CD4-positive, alpha-beta T cell treated with Interleukin-10 for 1 hour (primary cell): Measurements from ENCODE around the gene FRMPD4.

Source experiments
- DNase-seq: peaks from one replicate; pipeline ENCODE4 v3.0.0-alpha.2; 2020

FRMPD4 gene

DNA sequence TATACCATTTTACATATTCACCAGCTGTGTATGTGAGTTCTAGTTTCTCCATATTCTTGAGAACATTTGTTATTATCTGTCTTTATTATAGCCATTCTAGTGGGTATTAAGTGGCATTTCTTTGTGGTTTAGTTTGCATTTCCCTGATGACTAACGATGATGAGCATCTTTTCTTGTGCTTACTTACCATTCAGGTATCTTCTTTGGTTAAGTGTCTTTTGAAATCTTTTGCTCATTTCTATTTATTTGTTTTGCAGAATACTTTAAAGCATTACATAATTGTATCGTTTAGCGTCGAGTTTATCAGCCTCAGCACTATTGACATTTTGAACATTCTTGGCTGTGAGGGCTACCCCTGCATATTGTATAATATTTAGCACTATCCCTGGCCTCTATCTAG lies 85.4 kb downstream of the FRMPD4 start:
- DNase-seq: no peak

DNA sequence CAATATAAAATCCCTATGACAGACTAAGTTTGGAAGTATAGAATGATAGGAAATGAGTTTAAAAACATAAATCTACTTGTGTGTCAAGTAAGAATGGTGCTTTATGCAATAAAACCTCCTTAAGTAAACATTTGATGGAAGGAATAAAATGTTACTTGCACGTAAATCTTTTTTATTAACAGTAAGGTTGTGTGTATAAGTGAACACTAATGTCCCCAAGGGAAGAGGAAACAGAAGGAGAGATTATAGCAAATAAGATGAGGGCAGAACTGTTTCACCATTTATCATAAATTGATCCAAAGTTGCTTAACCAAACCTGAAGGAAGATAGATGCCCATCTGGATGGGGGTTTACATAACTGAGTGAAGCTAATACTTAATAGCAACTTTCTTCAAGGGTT lies 86.8 kb downstream of the FRMPD4 start:
- no peak for DNase-seq

DNA sequence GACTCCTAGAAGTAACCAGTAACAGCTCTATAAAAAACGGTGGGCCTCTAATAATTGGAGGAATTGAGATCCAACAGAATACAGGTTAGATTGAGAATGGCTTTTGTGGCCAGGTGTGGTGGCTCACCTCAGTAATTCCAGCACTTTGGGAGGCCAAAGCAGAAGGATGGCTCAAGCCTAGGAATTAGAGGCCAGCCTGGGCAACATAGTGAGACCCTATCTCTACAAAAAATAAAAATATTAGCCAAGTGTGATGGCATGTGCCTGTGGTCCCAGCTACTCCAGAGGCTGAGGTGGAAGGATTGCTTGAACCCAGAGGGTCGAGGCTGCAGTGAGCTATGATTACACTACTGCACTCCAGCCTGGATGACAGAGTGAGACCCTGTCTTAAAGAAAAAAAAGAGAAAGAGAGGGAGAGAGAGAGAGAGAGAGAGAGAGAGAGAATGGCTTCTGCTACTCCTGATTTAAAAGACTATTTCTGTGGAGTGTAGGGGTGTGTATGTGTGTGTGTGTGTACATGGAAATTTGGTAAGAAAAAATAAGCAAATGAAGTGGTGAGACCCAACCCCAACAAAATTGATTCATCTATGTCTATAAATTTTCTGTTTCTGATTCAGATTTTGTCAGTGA lies 89.3 kb downstream of the FRMPD4 start:
- DNase-seq: no peak

DNA sequence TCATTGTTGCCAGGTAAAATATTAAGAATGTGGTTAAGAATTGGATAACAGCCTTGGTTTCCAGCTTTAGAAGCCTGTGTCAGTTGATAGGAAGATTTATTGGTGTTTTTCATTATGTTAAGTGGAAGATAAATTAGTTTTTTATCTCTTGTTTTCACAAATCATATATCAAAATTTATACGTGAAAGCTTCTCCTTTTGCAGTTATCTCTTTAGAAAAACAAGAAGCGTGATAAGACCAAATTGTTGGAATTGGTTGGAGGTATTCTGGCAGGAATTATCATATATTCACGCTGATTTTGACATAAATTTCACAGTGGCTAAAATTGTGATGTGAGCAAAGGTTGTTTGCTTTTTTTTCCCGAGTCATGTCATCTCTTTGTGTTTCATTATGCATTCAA lies 90.6 kb downstream of the FRMPD4 start:
- no peak for DNase-seq

DNA sequence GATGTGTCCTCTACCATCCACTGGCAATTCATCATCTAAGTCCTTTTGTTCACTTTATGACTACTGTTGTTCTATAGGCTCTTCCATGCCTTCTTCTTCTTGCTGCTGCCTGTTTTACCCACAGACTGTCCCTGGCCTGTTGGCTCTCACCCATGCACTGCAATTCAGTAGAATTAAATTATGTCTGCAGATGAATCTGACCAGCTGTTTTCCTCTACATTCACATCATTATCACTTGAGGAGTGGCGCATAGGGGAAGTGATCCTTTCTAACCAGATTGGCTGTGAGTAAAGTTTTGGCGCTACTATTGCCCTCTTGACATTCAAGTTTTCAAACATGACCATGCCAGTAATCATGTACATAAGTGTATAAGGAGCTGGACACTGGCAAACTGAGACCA lies 91.7 kb downstream of the FRMPD4 start:
- no peak for DNase-seq

DNA sequence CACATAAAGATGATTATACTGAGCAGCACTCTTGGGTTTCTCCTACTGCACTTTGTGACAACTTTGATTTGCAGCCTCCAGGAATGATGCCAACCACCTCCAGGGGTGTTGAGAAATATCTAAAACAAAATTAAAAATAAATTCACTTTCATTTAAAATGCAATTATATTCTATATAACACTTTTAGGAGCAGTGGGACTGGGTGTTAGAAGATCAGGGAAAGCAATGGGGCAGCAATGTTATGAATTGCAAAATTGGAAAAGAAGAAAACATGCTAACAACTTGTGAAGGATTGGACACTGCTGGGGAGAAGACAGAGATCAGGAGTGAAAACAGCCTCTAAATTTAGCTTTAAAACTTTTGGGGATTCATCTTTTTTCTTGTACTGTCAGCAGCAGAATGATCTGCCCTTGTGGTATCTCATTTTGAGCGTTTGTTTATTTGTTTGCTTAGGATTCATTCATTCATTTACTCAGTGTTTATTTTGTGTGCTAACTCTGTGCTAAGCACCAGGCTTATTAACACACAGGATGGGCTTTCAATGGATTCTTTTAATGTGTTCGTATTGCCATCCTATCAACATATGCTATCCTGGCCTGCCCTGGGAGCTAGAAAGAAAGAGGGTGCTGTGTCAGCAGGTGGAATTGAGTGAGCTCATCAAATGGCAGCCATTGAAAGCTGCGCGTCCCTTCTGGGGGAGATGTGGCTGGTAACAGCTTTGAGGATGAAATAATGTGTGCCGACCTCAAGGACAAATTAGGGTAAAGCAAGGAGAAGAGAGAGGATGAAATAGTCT lies 96.5 kb downstream of the FRMPD4 start:
- DNase-seq: no peak

DNA sequence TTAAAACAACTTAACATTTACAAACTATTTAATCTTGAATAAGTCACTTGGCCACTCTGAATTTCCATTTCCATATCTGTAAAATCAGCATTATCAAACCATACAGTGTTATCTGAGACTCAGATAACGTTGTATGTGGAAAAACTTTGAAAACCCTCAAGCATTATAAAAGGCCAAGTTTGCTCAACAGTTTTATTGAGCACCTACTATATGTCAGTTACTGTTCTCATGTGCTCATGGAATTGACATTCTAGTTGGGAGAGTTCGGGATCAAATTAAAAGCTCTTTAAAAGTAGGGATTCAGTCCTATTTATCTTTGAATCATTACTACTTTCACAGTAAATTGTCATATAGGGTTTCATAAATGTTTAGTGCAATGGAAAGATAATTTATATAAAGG lies 97.9 kb downstream of the FRMPD4 start:
- DNase-seq: no peak

DNA sequence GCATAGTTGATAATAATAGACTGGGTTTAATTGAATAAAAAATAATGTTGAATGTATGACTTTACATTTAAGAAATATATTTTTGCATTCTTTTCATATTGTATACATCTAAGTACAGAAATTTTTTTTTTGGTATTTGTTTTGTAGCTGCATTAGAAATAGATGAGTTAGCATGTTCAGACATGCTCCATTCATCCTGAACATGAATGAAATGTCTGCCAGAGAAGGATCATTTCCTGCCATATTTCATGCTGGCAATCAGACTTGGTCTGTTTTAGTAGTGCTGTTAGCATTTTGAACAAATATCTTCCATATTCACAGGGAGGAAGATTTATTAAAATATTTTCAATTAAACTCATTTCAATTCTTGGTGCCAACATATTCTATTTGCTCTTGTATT lies 98.9 kb downstream of the FRMPD4 start:
- DNase-seq: no peak

DNA sequence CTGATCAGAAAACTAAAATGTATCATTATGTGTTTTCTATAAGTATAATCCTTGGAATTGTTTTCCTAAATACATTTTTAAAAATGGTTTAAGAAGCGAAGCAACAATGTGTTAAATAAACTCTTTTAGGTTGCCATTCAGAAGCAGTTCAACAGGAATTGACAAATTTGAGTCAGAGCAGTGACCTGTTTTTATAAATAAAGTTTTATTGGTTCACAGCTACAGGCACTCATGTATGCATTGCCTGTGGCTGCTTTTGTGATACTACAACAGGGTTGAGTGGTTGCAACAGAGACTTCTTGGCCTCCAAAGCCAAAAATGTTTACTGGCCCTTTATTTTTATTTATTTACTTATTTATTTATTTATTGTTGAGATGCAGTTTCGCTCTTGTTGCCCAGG lies 99.5 kb downstream of the FRMPD4 start:
- DNase-seq: no peak

DNA sequence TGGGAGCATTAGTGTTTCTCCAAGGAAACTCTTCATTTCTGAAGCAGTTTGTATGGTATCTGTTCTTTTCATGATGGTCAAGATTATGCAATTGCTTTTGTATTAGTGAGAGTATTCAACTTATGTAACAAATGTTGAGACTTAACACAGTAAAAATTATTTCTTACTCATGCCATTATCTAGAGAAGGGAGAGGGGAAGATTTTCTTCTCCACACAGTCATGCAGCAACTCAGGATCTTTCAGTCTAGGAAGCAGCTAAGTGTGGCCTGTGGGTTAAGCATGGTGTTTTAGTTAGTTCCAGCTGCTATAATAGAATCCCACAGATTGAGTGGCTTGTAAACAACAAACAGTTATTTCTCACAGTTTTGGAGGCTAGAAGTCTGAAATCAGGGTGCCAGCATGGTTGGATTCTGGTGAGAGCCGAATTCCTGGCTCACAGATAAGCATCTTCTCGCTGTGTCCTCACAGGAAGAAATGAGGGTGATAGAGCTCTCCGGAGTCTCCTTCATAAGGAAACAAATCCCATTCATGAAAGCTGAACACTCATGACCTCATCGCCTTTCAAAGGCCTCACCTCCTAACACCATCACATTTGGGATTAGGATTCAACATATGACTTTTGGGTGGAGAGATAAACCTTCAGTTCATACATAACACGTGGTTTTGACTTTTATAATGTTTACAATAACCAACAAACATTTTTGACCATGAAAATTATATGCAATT lies 101.2 kb downstream of the FRMPD4 start:
- no peak for DNase-seq

DNA sequence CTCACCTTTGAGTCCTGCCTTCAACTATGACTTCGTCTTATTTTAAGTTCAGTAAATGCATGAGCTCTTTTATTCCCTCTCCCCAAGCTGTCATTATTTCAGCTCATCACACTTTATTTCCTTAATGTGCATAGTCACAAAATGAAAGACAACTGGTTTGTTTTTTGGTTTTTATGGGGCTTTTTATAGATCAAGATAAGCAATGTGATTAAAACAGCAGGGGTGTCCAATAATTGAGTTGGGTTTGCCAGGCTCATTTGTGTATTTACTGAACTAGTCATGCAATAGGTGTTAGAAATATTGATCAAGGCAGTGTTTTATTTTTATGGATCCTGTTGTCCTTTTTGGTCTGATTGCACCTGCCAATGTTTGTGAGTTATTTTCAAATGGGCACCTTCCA lies 102.2 kb downstream of the FRMPD4 start:
- DNase-seq: no peak

DNA sequence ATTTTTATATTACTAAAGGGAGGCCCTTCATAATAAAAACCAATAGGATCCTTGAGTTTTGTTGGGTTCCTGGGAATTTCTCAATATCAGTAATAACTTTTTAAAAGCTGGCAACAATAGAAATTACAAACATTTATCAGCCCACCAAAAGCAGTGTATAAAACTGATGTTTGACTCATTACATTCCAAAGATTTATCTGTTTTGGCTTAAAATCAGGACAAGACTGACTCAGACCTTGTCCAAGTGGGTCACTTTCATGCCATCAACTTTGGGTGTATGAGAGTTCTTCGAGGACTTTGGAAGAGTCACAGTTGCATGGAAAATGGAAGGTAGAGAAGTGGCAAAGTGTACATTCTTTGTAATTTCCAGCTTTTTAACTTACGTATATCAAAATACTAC lies 102.8 kb downstream of the FRMPD4 start:
- no peak for DNase-seq

DNA sequence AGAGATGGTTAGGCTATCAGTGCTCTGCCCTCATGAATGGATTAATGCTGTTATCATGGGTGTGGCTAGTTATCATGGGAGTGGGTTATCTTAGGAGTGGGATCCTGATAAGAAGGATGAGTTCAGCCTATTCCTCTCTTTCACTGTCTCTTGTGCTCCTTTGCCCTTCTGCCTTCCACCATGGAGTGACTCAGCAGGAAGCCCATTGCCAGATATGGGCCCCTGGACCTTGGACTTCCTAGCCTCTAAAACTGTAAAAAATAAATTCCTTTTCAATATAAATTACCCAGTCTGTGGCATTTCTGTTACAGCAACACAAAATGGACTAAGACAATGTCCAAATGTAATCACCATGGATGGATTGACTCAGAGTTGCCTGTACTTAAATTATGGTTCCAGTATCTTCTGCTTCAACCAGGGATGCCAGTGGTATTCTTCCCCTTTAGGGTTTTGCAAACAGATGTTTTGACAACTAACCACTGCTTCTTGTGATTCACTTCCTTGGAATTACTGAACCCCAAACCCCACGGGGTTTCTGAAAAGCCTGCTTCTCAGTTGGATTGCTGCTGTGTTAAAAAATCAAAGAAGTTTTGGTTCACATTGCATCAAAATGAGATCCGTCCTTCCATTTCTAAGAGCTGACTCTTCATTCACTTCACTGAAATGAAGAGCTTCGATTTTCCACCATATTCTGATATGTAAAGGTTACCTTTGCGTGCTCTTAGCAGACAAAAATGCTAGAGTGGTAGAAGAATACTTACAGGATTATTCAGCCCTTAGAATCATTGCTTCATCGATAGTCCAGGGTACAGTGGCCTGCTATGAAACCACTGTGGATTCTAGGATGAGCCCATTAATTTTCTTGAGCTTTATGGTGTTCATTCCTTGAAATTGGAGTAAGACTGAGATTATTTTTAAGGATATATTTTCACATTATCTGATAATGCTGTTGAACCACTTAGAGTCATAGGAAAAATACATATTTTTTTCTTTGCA lies 107.7 kb downstream of the FRMPD4 start:
- DNase-seq: no peak

DNA sequence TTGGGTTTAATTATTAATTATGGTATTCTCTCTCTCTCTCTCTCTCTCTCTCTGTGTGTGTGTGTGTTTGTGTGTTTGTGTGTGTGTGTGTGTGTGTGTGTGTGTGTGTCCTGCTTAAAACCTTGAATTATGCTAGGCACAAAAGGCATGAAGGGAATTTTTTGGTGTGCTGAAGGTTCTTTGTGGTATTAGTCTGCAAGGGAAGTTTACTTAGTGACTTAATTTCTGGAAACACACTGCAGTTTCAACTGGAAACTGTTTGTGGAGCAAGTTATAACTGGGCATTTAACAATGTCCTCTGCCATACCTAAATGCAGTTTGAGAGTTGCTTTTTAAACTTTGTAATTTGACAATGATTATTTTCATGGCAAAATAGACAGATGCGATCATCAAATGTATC lies 111.7 kb downstream of the FRMPD4 start:
- no peak for DNase-seq

DNA sequence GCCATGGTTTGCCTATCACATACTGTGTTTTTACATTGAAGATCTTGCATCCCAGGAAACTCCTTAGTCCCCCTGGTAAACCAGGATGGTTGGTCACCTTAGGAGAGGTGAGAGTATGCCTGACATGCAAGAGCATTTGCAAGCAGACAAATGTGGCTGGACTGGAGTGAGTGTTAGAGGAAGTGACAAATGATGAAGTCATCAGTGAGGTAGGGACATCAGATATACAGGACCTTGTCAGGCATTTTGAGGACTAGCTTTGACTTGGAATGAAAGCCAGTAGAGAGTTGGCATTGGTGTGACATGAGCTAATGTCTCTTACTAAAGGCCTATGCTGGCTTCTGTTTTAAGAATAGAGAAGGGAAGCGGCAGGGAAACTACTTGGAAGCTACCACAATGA lies 124.9 kb downstream of the FRMPD4 start:
- DNase-seq: no peak

DNA sequence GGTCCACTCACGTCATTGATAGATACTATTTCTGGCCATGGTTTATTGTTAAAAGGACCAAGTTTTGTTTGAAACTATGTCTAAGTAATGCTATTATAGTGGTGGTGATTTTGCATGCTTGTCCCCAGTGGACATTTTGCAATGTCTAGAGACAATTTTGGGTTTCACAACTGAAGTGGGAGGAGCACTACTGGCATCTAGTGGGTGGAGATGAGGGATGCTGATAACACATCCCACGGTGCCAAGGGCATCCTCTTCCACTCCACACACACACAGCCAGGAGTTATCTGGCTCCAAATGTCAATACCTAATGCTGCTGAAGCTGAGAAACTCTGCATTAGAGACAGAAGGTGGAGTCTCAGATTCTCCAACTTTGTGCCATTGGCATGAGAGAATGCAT lies 131.2 kb downstream of the FRMPD4 start:
- DNase-seq: no peak

DNA sequence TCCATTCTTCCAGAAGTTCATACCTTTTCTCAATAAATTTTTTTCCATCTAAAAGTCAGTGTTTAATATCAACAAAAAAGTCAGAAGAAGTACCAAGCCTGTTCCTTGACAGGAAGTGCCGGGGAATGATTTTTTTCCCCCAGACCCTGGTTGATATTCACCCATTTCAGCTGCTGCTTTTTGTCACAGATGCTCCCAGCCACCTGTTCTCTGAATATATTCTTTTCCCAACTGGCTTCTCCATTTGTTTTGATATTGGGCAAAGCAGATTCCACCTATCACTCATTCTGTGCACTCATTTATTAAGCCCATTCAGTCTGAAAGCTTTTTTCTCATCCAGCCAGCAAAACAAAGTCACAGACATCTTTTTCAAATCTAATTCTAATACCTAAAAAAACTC lies 139.9 kb downstream of the FRMPD4 start:
- DNase-seq: no peak

DNA sequence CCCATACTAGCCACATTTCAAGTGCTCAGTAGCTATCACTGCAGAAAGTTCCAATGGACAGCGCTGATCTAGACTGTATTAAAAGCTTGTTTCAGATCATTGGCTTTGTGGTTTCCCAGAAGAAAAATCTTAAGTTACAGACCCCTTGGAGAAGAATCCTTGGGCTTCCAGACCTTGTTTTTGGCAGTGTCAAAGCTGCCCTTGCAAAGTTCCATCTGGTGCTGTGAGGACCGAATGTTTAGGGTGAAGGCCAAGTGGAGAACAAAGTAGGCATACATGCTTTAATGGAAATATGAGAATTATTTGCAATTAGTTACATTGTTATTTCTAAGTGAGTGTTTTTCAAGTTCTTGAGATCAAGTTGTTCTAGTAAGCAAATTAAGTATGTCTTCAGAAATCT lies 144.7 kb downstream of the FRMPD4 start:
- DNase-seq: no peak

DNA sequence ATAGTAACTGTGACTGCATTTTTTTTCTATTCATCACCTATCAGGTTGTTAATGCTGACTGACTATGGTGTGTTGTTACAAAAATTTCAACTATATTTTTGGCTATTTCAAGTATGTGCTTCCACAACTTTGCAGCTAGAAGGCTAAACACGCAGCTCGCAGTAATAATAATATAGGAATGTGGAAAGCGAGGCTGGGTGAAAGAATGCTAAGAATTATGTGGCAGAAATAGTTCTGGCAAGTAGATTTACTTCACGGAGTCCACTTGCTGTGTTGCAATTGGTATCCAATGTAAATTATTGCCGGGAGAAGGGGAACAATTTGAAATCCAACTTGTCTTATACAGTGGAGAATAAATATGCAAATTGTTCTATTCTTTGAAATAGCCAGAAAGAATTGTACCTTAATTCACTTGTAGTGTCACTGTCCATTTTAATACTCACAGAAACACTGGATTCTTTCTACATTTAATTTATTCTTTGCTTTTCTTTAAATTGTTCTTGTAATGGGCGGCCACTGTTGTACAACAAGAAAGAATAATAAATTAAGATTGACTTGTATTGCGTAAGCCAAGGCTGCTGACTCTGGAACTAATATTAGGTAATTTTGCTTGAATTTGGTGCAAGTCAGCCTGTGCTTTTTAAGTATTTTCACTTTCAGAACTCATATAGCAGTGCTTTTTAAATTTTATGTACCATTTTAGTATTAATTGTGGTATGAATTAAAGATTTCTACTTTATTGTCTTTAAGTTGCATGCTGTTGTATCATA lies 154.9 kb downstream of the FRMPD4 start:
- DNase-seq: no peak

DNA sequence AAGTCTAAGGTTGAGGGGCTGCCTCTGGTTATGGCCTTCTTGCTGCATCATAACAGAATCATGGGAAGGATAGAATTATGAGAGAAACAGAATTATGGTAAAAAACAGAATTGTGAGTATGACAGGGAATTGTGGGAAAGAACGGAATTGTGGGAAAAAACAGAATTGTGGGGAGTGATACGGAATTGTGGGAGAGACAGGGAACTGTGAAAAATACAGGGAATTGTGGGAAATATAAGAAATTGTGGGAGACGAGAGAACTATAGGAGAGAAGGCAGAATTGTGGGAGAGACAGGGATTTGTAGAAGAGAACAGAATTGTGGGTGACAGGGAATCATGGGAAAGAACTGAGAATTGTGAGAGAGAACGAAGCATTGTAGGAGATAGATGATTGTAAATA lies 159.1 kb downstream of the FRMPD4 start:
- DNase-seq: no peak

DNA sequence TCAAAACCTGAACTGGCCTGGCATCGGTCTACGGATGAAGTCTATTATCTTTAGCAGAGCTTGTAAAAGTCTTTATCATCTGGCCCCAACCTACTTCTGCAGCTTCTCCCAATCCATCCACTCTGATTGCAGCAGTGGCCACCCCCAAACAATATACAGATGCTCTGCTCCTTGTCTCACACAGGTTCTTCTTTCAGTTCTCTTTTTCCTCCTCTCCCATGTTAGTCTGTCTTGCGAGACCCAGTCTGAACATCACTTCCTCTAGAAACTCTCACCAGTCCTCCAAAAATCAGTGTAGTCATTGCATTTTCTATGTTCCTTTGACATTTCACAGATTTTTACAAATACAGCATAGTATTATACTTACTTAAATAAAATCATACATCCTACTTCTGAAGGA lies 163.0 kb downstream of the FRMPD4 start:
- no peak for DNase-seq

DNA sequence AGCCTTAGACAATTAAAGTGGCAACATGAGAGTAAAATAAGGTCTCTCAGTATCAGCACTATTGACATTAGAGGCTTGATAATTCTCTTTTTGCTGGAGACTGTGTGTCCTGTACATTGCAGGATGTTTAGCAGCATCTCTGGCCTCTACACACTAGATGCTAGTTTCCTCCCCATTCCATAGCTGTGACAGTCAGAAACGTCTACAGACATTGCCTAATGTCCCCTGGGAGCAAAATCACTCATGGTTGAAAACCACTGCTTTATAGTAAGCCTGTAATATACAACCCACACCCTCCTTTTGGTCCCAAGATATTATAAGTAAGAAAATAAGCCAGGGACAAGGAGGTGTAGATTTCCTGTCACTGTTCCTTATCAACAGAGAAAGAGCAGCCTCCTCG lies 166.0 kb downstream of the FRMPD4 start:
- DNase-seq: no peak
